ENCODE results near the gene C4orf50. TPM values are rescaled to one million over a fixed set of nuclear protein-coding genes. Genes with fewer than 3 reads are reported as not detected.

The C4orf50 gene
- total and polyA plus RNA-seq, 2 of the 8 experiments (the other 6 are each of a cell fraction or from before 2014, with no cell fraction given), result 0.08 to 0.22 TPM

- Histone ChIP-seq H4K91ac (replicated peaks; ENCODE audit: insufficient read length, low read length) (no peak overlapping the region), H3K18ac (ENCODE audit: extremely low read depth, low read length) (no peak overlapping the region), H3K23ac (ENCODE audit: insufficient read length) (no peak overlapping the region), H3K4me1 (replicated peaks in 1 of 4; ENCODE audit: control insufficient read depth in 3 of 4, insufficient read depth in 4 of 4, low read length in 3 of 4) (no peaks in the 10 kb centered on the region; a peak in 2 of 7 replicates), H3K23me2 (ENCODE audit: low read depth, low read length) (no peaks in the 10 kb centered on the region), H2BK20ac (ENCODE audit: low read length) (no peak overlapping the region), H3K27me3 (replicated peaks in 1 of 4; ENCODE audit: control insufficient read depth in 3 of 4, extremely low read depth in 1 of 4, insufficient read depth in 3 of 4, low read length in 3 of 4) (peaks cover 0 to 1% (median 0%) of the 10 kb centered on the region in 4 experiments; a peak in 1 of 7 replicates), H2BK120ac (replicated peaks; ENCODE audit: low read depth, low read length) (no peak overlapping the region), H3K56ac (replicated peaks; ENCODE audit: insufficient read length, low read depth, low read length) (no peak overlapping the region), H2BK15ac (ENCODE audit: low read length) (no peak overlapping the region), H2AFZ (ENCODE audit: low read length) (no peak overlapping the region), H3K36me3 (ENCODE audit: control insufficient read depth in 2 of 4, insufficient read depth in 4 of 4, low read length in 3 of 4) (no peaks in the 10 kb centered on the region), H2BK5ac (ENCODE audit: low read depth, low read length) (no peak overlapping the region), H4K8ac (ENCODE audit: extremely low read depth, insufficient read depth, low read length) (no peak overlapping the region), H3K79me2 (ENCODE audit: control insufficient read depth in 1 of 2, insufficient read depth in 2 of 2, low read length in 2 of 2) (no peaks in the 10 kb centered on the region), H3K4me2 (ENCODE audit: insufficient read depth in 1 of 2, low read depth in 2 of 2, low read length in 2 of 2) (no peak overlapping the region), H3K4me3 (ENCODE audit: extremely low read depth in 1 of 4, insufficient read depth in 2 of 4, low read depth in 3 of 4, low read length in 4 of 4) (no peak overlapping the region), H3K27ac (ENCODE audit: low read depth, low read length) (no peak overlapping the region), H3K9me3 (ENCODE audit: insufficient read depth in 2 of 2, low read depth in 1 of 2, low read length in 1 of 2) (no peaks in the 10 kb centered on the region), H3K79me1 (ENCODE audit: low read depth, low read length) (no peaks in the 10 kb centered on the region; the same call in 1 of the 2 replicates), H2AK5ac (ENCODE audit: low read depth, low read length) (no peak overlapping the region), H3K9ac (replicated peaks in 1 of 4; ENCODE audit: extremely low read depth in 1 of 4, low read depth in 3 of 4, low read length in 3 of 4) (no peak overlapping the region), H3K14ac (ENCODE audit: insufficient read length) (no peak overlapping the region), H2BK12ac (ENCODE audit: low read depth, low read length) (no peak overlapping the region), H3K4ac (replicated peaks; ENCODE audit: insufficient read length, low read depth, low read length) (no peak overlapping the region), H4K20me1 (replicated peaks in 1 of 2; ENCODE audit: control insufficient read depth in 1 of 2, insufficient read depth in 2 of 2, low read length in 2 of 2) (no peaks in the 10 kb centered on the region), H4K5ac (ENCODE audit: insufficient read length, low read depth, low read length) (no peak overlapping the region)
- no peak for FAIRE-seq
- WGBS, 2 experiments (ENCODE audit: extremely low coverage in 1 of 2, insufficient coverage in 1 of 2, insufficient read length in 1 of 2, insufficient replicate concordance in 2 of 2, low coverage in 1 of 2, low lambda C conversion rate in 2 of 2, missing lambda C conversion rate in 1 of 2), result 89% methylated on average over 16 of the region's 16 CpGs; no CpG with 5 or more reads in 1 of the 2 experiments
- DNase-seq (ENCODE audit: low read depth in 1 of 2, low spot score in 2 of 2), result no peak
- POLR2A ChIA-PET (ENCODE audit: partially characterized antibody), result no interaction called here
- TF ChIP-seq RFX5 (IDR thresholded peaks at IDR 0.05; ENCODE audit: borderline replicate concordance, low read depth, low read length), result no peak
- no peak for TF ChIP-seq YY1 (IDR thresholded peaks at IDR 0.05; ENCODE audit: low read depth, low read length)
- TF ChIP-seq RAD21 (IDR thresholded peaks at IDR 0.05 in 1 of 2, conservative IDR thresholded peaks at IDR 0.05 in 1 of 2; ENCODE audit: low read depth in 2 of 2, low read length in 2 of 2), result no peak
- no peak for TF ChIP-seq POU5F1 (IDR thresholded peaks at IDR 0.05; ENCODE audit: low read depth, low read length)
- no peak for TF ChIP-seq SUZ12 (IDR thresholded peaks at IDR 0.05; ENCODE audit: low read length)
- no peak for TF ChIP-seq TCF12 (IDR thresholded peaks at IDR 0.05; ENCODE audit: low read depth, low read length)
- TF ChIP-seq MAX (IDR thresholded peaks at IDR 0.05), result no peak
- TF ChIP-seq CTBP2 (IDR thresholded peaks at IDR 0.05; ENCODE audit: borderline replicate concordance, insufficient read depth, insufficient read length, low read length), result no peak
- TF ChIP-seq TEAD4 (IDR thresholded peaks at IDR 0.05; ENCODE audit: low read depth, low read length), result no peak
- CTCF ChIA-PET (ENCODE audit: partially characterized antibody), result interaction anchor here (0.7 to 3.0 kb wide), 6 partner anchors 8 to 925 kb away, joined by 3 to 22 read pairs (median 3); partner anchors contain the start of gene JAKMIP1
Measured at GRCh38 chr4:5990446-5991160, 27.6 kb downstream of the C4orf50 start.

All from H1 (cell line).